ENCODE results near the gene CDH4. TPM values are rescaled to one million over a fixed set of nuclear protein-coding genes. Genes with fewer than 3 reads are reported as not detected.
A peak's percentile ranks its signal among the peaks of the same experiment; 100 is the strongest.

CDH4 gene
- total and polyA plus RNA-seq, 8 donors: under 0.01 to 2.2 (median 0.11) TPM; not detected in 2

- H3K27me3 ChIP-seq: peaks cover 0 to 77% (median 0%) of the 10 kb centered on the region in 3 donors
Measured at GRCh38 chr20:61628480-61628879, 376.4 kb downstream of the CDH4 start.

GRCh38 chr20:61628901-61629601 lies 377.0 kb downstream of the CDH4 start:
- WGBS, 5 donors: 34 to 48% (median 34%) methylated on average over 13 to 17 of the region's 17 CpGs
- H3K9me3 ChIP-seq: no peaks in the 10 kb centered on the region
- no peak overlapping the region for H3K27ac ChIP-seq
- intact Hi-C loops (cut with DNase I; ENCODE audit: low total_unique reads): no loop called here
- H3K27me3 ChIP-seq: peaks cover 0 to 80% (median 0%) of the 10 kb centered on the region in 3 donors
- no peak for TF ChIP-seq POLR2AphosphoS5 (IDR thresholded peaks at IDR 0.05)
- TF ChIP-seq POLR2A (IDR thresholded peaks at IDR 0.05): no peak
- TF ChIP-seq, protein P1, sequence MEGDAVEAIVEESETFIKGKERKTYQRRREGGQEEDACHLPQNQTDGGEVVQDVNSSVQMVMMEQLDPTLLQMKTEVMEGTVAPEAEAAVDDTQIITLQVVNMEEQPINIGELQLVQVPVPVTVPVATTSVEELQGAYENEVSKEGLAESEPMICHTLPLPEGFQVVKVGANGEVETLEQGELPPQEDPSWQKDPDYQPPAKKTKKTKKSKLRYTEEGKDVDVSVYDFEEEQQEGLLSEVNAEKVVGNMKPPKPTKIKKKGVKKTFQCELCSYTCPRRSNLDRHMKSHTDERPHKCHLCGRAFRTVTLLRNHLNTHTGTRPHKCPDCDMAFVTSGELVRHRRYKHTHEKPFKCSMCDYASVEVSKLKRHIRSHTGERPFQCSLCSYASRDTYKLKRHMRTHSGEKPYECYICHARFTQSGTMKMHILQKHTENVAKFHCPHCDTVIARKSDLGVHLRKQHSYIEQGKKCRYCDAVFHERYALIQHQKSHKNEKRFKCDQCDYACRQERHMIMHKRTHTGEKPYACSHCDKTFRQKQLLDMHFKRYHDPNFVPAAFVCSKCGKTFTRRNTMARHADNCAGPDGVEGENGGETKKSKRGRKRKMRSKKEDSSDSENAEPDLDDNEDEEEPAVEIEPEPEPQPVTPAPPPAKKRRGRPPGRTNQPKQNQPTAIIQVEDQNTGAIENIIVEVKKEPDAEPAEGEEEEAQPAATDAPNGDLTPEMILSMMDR (IDR thresholded peaks at IDR 0.05): no peak
- TF ChIP-seq EP300 (IDR thresholded peaks at IDR 0.05): no peak
- no peak overlapping the region for H3K4me3 ChIP-seq
- peaks cover 0 to 9% (median 0%) of the 10 kb centered on the region in 4 donors for H3K4me1 ChIP-seq
- H3K36me3 ChIP-seq: no peaks in the 10 kb centered on the region
- peak in 1 of 2 donors; percentile 30 for DNase-seq

More at GRCh38 chr20:61628480-61628879, 376.4 kb downstream of the CDH4 start:
- no peaks in the 10 kb centered on the region for H3K9me3 ChIP-seq
- DNase-seq: peak in 1 of 2 donors; percentile 26
- H3K36me3 ChIP-seq: no peaks in the 10 kb centered on the region
- H3K27ac ChIP-seq: no peak overlapping the region
- no peak for TF ChIP-seq POLR2AphosphoS5 (IDR thresholded peaks at IDR 0.05)
- no peak for TF ChIP-seq POLR2A (IDR thresholded peaks at IDR 0.05)
- TF ChIP-seq, protein P1 (IDR thresholded peaks at IDR 0.05): no peak
- no peak for TF ChIP-seq EP300 (IDR thresholded peaks at IDR 0.05)
- intact Hi-C loops (cut with DNase I; ENCODE audit: low total_unique reads): no loop called here
- H3K4me1 ChIP-seq: peaks cover 0 to 9% (median 0%) of the 10 kb centered on the region in 4 donors
- no peak overlapping the region for H3K4me3 ChIP-seq
- WGBS, 5 donors: 45 to 71% (median 67%) methylated on average over 2 to 10 of the region's 10 CpGs

DNA sequence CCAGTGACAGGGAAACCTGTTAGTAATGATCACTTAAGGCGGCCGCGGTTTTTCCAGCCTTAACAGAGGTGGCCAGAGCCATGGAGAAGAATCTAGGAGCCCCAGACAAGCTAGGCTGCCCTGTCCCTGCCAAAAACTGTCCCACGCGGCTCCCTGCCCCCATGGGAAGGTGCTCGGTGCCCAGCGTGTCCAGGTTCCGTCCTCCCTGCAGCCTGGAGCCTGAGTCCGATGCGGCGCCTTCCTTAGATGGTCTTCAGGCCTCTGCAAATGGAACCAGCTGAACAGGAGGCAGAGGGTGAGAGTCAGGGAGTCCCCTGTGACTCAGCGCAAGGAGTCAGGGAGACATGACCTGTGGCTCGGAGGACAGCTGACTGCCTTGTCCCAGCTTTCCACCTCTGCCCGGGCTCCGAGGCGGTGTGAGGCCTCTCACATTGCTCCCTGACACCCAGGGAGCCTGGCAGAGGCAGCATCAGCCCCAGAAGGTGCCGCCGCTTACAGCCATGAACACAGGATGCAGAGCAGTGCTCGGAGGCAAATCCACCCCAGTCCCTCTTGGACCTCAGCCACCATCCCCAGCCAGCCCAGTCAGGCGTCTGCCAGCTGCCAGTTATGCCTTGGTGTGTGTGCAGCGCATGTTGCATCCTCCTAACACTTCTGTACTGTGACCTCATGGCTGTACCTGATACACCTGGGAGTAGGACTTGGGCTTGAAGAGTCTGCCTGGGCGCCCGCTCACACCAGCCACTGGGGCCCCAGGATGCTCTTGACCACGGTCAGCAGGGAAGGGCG lies 377.7 kb downstream of the CDH4 start:
- Histone ChIP-seq H3K27me3 (peaks cover 0 to 82% (median 0%) of the 10 kb centered on the region in 3 donors), H3K9me3 (no peaks in the 10 kb centered on the region), H3K4me3 (no peak overlapping the region), H3K27ac (no peak overlapping the region), H3K36me3 (no peaks in the 10 kb centered on the region), H3K4me1 (peaks cover 0 to 9% (median 0%) of the 10 kb centered on the region in 4 donors)
- TF ChIP-seq EP300 (IDR thresholded peaks at IDR 0.05): no peak
- TF ChIP-seq, protein P1 (IDR thresholded peaks at IDR 0.05): no peak
- intact Hi-C loops (cut with DNase I; ENCODE audit: low total_unique reads): no loop called here
- DNase-seq: peak in 1 of 2 donors; percentile 30
- 66 to 78% (median 69%) methylated on average over 16 to 25 of the region's 25 CpGs for WGBS, 5 donors

GRCh38 chr20:61630391-61630650 lies 378.3 kb downstream of the CDH4 start:
- intact Hi-C loops (cut with DNase I; ENCODE audit: low total_unique reads): no loop called here

More at GRCh38 chr20:61630391-61630650, 378.3 kb downstream of the CDH4 start:
- Histone ChIP-seq H3K27me3 (peaks cover 0 to 82% (median 0%) of the 10 kb centered on the region in 3 donors), H3K4me1 (peaks cover 0 to 9% (median 0%) of the 10 kb centered on the region in 4 donors), H3K4me3 (no peak overlapping the region), H3K9me3 (peaks cover 0 to 5% (median under 1%) of the 10 kb centered on the region in 4 donors), H3K27ac (no peak overlapping the region), H3K36me3 (no peaks in the 10 kb centered on the region)
- 80 to 88% (median 86%) methylated on average over 5 of the region's 5 CpGs for WGBS, 5 donors
- TF ChIP-seq, protein P1 (IDR thresholded peaks at IDR 0.05): no peak
- no peak for TF ChIP-seq POLR2AphosphoS5 (IDR thresholded peaks at IDR 0.05)
- no peak for TF ChIP-seq EP300 (IDR thresholded peaks at IDR 0.05)
- TF ChIP-seq POLR2A (IDR thresholded peaks at IDR 0.05): no peak
- DNase-seq: no peak
